NCI-H1436 treated with DMSO at 0.1 percent for 48 hours (cell line): ENCODE measurements around the gene CAMK2B.
"Not testable (repeated sequence)": the region's sequence is repeated elsewhere in the genome, so short reads cannot be mapped to it uniquely, and the experiment has no call there.

Experiments
- DNase-seq: peaks from one replicate; lab custom pipeline; 2025; lab: John Stamatoyannopoulos, UW

Gene CAMK2B

DNA sequence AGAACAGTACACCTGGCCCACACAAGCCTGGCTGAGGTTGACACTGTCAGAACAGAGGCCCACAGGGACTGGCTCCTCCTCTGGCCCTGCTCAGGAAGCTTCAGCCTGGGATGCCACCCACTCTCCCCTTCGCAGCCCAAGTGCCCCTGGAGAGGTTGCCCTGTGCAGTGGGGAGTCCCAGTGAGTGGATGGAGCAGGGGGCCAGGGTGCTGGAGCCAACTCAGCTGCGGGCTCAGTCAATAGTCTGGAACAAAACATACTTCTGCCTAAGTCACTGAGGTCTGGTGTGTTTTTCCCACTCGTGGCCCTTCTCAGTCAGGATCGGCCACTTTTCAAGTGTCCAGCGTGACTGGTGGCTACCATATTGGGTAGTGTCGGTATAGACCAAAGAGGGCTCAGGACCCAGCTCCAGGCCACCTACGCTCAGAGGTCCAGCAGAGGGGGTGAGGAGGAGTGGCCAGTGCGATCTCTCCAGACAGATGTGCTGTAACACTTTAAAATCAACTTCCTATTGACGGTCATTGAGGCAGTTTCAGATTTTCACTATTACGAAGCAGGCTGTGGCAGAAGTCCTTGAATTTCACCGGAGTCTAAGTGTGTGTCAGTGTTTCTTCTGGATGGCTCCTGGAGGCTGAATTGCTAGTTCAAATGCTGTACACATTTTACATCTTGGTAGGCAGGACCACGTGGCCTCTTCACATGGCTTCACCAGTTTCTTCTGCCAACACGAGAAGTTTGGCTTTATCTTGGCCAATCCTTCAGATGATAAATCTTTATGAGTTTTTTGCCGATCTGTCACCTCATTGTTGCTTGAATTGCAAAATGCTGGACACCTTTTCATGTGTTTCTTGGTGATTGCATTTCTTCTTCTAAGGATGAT is 135.2 kb downstream of the CAMK2B start:
- no peak for DNase-seq

DNA sequence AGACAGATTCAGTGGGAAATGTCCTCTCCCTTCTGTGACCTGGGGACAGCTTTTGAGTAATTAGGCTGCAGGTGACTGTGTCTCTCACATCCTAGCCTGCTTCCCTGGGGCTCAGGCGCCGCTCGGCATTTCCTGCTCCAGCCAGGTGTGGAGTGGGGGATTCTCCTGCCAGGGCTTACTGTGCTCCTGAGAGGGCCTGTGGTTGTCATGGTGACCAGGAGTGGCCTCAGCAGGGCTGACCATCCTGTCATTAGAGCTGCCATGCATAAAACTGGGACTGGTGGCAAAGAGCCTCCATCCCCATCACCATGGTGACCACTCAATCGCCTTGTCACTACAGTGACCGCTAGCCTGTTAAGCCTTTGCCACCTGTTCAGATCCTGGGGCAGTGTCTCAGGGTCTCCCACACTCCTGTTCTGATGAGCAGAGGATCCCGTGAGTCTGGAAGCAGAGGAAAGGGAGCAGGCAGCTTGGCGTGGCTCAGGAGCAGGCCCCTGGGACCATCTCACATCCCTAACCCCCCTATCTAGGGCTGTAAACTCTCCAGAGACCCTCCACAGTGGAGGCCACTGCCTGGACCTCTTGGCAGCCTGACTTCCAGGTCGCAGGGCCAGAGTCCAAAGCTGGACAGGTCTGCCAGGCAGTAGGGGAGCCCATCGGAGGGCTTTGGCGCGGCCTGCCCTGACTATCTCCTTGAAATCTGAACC is 136.0 kb downstream of the CAMK2B start, which contains the start of gene GCK:
Gene GCK, minus strand, starts transcription at position 154 of the 707 bp plus-strand sequence. CDS start 486 bp downstream, outside the sequence.
- no peak for DNase-seq

DNA sequence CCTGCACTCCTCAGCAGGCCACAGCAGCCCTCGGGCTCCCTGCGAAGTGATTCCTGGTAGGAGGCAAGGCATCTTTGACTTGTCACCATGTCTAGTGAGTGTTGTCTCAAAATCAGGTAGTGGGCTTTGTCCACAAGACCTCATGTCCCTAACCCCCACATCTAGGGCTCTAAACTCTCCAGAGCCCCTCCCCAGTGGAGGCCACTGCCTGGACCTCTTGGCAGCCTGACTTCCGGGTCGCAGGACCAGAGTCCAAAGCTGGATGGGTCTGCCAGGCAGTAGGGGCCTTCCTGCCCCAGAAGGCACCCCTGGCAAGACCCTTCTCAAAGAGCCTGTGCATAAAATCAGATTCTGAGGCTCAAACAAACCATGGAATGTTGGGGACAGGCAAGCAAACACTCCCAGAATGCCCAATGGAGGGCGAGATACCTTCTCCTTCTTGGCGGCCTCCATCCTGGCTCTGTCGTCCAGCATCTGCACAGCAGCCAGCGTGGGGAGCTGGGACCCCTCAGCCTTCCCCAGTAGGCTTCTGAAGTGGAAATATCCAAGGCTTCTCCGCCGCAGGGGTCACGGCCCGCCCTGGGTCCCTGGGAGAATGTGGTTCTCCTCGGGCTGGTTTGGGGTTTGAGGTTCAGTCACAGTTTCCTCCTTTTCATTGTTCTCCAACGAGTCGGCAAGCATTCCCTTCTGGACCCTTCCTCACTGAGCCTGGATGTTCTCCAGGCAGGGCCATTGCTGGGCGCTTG is 136.7 kb downstream of the CAMK2B start:
- no peak for DNase-seq

DNA sequence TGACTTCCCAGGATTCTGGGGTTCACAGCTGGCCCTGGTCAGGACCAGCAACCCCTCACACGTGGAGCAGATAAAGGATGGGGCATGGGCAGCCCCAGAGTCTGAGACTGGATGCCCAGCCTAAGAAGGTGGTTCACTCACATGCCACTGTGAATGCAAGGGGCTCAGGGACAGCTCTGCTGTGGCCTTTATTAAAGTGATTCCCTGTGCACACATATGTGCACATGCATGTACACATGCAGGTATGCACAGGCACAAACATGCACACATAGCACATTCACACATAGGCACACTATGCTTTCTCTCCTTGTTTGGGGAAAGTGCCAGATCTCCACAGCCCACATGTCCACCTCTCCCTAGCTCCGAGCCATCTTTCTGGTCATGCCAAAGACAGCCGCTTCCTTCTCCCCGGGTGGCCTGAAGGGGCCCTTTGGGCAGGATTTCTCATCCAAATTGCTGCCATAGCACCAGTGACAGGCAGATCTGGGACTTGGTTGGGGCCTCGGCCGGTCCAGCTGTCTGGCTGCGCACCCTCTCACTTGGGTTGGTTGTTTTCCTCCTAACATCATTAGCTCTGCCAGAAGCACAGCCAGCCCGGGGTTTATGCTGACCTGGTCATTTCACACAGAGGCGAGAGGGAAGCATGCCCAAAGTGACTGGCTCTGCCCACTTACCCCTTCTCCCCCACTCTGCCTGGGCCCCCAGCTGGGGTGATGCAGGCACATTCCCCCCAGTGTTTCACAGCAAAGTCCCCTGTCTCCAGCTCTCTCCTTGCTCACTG is 137.6 kb downstream of the CAMK2B start:
- no peak for DNase-seq

DNA sequence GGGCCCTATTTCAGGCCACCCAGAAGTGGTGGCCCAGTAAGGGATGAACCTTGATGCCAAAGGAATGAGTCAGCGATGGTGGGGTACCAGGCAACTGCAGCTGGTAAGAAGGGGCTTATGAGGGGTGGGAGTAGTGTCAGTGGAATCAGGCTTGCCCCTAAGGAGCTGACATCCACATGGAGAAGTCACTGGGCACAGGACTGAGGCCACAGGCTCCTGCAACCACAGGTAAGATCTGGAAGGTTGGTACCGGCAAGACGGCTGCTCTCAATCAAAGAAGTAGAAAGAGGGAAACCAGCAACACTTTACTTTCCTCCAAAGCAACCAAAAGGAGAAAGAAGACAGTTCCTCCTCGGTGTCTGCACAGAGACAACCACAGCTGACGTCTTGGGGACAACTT is 138.7 kb downstream of the CAMK2B start:
- DNase-seq, result no peak

DNA sequence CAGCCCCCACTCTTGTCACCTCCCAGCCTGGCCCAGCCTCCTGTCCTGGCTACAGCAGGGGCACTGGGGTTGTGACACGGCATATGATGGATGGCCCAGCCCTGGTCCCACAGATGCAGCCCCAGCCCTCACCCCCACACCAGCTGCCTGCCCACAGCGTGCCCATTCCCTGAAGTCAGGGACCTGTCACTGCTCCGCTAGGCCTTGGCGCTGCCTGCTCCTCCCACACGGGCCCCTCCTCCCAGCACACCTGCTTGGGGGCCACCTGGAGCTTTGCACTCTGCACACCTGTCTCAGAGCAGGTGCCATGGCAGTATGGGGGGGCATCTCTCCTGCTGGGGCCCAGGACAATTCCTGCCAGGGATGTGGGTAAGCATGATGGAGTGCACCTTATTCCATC is 139.7 kb downstream of the CAMK2B start:
- no peak for DNase-seq

DNA sequence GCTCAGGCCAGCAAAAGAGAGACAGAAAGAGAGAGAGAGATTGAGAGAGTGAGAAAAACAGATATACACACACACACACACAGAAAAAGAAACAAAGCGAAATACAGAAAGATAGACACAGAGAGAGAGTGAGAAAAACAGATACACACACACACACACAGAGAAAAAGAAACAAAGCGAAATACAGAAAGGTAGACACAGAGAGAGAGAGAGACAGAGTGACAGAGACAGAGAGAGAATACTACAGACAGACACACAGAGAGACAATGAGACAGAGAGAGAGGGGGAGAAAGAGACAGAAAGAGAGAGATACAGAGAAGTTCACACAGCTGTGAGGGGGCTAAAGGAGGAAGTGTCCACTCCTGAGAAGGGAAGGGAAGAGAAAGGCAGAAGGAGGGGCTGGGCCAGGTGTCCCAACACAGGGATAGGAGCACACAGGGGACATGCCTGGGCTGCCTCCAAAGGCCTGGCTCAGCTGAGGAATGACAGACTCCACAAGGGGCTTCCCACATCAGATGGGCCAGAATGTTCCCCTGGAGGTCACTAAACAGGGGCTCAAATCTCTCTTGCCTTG is 140.4 kb downstream of the CAMK2B start:
- no peak for DNase-seq

DNA sequence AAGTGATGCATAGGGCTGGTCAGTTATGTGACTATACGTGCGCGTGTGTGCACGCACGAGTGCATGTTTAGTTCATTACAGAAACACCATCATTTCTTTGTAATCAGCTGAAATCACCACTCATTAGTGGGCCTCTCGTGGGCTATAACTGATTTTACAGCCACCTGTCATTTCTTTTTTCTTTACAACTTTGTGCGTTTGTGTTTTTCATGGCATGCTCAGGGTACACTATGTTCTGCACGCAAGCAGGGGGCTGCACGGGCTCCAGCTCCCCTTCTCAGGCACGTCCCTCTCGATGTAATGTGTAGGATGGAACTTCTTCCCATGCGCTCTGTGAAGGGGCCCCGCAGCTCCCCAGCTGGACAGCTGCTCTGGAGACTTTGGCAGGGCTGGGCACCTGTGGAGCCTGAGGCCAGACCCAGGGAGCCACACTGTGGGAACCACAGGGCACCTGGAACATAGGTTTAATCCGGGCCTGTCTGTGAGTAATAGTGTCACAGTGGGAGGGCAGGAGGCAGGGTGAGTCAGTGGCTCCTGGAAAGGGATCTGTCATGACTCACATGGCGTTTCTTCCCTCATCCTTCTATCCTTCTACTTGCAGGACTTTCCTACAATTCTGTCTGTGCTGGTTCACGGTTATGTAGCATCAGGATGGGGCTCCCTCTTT is 141.1 kb downstream of the CAMK2B start:
- no peak for DNase-seq

DNA sequence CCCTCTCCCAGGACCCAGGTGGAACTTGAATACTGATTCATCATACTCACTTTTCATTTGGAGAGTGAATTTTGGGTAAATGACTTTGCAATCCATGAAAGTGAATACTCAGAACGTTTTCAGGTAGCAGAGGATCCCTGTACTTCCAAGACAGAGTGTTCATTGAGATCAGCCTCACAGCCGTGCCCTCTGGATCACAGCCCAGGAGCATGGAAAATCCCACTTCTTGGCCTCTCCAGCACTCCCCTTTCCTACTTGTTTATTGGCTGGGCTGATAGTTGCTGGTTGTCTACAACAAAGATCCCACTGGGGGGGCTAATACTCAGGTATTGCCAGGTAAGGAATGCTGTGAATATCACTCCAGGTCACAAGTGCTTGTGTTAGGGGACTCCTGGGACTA is 142.0 kb downstream of the CAMK2B start:
- no peak for DNase-seq

DNA sequence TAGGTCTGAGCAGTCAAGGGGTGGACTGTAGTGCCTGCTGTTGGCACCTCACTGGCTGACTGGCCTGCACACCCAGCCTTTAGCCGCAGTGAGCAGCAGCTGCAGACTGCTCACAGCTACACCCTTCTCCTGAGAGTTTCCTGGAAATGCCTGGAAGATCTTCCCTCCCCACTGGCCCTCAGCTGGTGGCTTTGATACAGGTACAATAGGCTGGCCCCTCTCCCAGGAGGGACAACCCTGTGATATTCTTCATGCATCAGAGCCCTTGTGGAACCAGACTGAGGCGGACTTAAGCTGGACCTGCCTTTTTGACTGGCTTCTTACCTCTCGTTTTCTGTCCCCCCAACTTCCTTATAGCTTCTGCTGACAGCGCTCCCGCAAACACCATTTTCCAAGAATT is 142.6 kb downstream of the CAMK2B start:
- no peak for DNase-seq

DNA sequence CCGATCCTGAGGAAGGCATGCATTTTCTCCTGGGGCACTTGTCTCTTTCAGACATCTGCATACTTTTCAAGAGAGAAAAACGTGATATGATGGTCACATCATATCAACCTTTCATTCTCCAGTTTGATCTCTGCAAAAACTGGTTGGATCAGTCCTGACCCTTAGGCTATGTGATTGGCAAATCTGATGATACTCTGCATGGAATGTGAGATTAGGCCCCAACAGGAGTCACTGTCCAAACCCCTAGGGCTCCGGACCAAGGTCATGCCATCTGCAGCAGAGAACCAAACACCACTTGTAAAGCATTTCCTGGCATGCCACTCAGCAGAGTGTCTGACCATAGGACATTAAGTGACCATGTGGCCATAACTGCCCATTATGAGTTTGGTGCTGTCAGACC is 144.8 kb downstream of the CAMK2B start:
- no peak for DNase-seq

DNA sequence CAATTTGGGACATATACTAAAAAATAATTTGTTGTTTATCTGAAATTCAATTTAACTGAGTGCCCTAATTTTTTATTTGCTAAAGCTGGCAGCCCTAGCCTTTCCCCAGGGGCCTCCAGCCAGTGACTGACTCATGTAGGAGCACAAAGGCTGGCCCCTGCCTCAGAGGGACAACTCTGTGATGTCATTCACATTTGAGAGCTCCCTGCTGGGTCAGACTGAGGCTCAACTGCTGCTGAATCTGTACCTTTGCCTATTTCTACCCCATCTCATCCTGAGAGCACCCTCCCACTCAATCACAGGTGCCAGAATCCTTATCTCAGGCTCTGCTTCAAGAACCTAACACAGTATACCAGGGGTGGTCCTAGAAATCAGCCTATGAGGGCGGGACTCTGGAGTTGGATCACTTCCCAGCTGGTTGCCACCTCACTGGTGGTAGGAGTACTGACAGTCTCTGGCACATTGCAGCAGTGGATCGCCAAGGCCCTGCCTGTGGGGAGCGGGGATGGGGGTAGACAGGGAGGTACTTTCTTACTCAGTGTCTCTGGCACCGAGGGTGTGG is 147.7 kb downstream of the CAMK2B start:
- no peak for DNase-seq

DNA sequence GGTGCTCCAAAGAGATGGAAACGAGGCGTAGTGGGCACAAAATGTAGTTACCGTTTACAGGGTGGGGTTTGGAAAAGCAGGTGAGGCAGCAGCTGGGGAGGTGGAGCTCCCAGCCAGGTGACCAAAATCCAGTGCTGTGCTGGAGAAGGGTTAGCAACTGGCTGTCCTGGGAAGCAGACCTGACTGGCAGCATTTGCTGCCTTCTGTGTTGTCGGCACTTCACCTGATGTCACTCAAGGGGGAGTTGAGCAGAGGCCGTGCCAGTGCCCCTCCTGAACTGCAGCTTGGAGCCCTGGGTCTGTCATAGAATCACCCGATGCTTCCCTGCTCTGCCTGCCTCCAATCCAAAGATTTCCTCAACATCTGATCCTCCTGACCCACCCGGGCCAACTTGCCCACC is 148.9 kb downstream of the CAMK2B start:
- no peak for DNase-seq

DNA sequence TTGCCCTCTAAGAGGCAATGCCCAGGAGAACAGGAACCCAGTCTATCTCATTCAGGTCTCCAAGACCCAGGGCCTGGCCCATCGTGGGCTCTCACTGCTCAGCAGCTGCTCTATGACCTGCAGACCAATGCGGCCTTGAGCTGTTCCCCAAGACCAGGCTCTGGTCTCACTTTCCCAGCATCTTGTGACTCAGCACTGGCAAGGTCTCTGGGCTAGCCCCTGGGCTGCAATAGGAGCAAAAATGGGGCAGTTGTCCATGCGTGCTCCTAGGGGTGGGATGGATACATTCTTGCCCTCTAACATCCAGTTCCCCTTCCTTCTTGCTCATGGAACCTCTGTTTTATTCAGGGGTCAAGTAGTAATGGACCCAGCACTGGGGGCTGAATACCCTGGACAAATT is 149.7 kb downstream of the CAMK2B start:
- no peak for DNase-seq

DNA sequence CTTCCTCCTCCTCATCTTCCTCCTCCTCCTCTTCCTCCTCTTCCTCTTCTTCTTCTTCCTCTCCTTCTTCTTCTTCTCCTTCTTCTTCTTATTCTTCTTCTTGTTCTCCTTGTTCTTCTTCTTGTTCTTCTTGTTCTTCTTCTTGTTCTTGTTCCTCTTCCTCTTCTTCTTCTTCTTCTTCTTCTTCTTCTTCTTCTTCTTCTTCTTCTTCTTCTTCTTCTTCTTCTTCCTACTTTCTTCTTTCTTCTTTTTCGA is 150.8 kb downstream of the CAMK2B start:
- DNase-seq, result not testable (repeated sequence)

DNA sequence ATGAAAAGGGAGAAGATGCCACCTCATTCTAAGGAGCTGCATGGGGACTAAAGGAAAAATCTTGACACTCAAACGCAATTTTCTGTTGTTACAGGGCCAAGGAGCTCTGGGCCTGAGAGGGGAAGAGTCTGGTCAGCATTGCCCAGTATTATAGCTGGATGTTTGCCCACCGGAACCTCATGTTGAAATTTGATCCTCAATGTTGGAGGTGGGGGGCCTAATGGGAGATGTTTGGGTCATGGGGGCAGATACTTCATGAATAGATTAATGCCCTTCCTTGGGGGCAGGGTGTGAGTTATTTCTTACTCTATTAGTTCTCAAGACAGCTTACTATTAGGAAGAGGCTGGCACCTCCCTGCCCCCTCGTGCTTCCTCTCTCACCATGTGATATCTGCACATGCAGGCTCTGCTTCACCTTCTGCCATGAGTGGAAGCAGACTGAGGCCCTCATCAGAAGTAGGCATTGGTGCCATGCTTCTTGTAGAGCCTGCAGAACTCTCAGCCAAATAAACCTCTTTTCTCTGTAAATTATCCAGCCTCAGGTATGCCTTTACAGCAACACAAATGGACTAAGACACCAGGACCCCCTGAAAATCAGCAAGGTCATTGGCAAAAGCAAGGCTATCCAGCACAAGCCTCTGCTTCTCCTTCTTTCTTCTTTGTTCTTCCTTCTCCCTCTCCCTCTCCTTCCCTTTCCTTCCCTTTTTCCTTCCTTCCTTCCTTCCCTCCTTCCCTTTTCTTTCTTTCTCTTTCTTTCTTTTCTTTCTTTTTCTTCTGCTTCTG is 151.3 kb downstream of the CAMK2B start:
- no peak for DNase-seq

DNA sequence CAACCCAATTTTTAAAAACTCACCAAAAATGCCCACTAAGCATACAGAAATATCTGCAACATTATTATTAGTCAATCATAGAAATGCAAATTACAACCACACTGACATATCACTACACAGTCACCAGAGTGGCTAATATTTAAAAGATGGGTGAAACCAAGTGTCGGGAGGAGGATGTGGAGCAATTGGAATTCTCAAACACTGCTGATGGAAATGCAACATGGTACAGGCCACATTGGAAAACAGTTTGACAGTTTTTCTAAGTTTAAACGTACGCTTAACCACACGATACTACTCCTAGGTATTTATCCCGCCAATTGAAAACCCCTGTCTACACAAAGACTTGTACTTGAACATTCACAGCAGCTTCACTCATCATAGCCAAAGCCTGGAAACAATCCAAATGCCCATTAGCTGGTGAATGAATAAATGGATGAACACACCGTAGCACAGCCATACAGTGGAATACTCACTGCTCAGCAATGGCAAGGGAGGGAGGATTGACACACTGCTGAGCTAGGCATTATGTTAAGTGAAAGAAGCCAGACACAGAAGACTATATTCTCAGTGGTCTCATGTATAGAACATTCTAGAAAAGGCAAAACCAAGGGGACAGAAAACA is 152.5 kb downstream of the CAMK2B start:
- DNase-seq, result no peak

DNA sequence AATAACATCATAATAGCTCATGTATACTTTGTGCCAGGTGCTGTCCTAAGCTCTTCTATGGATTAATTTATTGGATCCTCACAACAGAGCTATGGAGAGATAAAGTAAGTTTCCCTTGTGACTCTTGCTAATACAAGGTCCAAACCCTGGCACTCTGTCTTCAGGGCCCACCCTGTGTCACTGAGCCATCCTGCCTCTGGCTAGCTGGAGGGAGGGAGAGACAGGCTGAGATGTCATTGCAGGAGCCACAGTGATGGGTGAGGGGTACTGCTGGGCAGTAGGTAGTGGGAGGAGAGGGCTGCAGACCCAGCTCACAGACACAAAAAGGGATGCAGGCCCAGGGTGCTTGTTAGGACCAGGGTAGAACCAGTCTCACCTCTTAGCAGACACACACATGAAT is 153.0 kb downstream of the CAMK2B start:
- DNase-seq, result no peak

DNA sequence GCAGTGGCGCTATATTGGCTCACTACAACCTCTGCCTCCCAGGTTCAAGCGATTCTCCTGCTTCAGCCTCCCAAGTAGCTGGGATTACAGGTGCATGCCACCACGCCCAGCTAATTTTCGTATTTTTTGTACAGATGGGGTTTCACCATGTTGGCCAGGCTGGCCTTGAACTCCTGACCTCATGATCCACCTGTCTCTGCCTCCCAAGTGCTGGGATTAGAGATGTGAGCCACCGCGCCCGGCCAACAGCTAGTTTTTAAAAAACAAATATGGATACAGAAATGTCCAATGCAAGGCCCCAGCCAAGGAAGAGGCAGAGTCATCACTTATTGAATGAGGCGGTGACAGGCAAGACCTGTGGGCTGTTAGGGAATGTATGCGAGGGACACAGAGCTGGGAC is 153.5 kb downstream of the CAMK2B start:
- not testable (repeated sequence) for DNase-seq

DNA sequence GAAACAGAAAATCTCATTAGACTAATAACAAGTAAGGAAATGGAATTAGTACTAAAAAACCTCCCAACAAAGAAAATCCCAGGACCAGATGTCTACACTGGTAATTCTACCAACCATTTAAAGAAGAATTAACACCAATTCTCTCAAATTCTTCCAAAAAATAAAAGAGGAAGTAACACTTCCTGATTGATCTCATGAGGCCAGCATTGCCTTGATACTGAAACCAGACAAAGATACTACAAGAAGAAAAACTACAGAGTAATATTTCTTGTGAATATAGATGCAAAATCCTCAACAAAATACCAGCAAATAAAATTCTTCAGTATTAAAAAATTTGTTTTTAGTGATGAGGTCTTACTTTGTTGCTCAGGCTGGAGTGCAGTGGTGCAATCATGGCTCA is 157.5 kb downstream of the CAMK2B start:
- DNase-seq, result no peak
